ENCODE results near the gene EXD2.
"Not testable (repeated sequence)": the region's sequence is repeated elsewhere in the genome, so short reads cannot be mapped to it uniquely, and the experiment has no call there.

The EXD2 gene

DNA sequence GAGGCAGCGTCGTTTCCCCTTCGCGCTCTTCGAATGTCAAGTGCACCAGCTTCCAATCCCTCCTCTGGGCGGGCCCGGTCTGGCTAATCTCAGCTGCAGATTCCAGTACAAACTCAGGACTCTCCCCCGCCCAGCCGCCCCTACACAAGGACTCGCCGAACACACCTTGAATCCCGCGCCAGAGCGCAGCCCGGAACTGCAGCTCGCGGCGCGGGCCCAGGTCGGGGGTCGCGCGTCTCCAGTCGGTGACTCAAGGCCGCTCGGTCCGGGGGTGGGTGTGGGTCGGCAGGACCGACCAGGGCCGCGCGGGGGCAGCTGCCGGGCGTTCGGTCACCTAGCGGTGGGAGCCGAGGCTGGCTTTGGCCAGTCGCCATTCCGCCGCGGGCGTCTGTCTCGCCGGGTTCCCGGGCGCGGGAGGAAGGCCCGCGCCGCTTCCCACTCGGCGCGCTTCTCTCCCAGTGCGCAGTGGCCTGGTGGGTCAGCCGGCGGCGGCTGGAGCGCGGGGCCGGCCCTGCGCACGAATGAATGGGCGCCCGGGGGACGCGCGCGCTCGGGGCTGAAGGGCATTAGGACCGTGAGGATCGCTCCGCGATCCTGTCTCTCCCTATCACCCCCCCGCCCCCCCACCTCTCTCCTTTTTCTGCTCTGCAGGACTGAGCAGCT is 68.4 kb downstream of the EXD2 start, which contains the start of gene GALNT16:
Gene GALNT16, plus strand, starts transcription at position 632 of the 663 bp plus-strand sequence. CDS start 133 bp downstream, outside the sequence.
- DNase-seq = no peak

DNA sequence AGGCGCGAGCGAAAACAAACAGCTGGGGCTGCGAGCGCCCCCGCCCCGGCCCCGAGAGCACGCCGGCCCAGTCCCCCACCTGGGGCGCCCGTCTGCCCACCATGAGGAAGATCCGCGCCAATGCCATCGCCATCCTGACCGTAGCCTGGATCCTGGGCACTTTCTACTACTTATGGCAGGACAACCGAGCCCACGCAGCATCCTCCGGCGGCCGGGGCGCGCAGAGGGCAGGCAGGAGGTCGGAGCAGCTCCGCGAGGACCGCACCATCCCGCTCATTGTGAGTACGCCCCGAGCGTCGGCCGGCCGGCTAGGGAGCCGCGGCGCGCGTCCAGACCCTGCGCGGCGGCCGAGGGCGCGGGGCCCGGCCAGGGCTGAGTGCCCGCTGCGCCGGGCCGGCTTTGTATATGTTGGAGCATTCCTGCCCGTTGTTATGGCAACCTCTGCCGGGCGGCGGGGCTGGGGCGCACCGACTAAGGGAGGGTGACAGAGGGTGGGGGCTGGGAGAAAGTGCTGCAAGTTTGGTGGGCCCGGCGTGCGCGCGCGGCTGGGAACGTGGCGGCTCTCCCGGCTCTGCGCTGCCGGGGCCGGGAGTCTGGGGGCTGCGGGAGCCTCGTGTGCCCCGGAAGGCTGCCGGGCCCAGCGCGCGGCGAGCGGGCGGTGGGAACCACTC is 69.0 kb downstream of the EXD2 start:
- no peak for DNase-seq

DNA sequence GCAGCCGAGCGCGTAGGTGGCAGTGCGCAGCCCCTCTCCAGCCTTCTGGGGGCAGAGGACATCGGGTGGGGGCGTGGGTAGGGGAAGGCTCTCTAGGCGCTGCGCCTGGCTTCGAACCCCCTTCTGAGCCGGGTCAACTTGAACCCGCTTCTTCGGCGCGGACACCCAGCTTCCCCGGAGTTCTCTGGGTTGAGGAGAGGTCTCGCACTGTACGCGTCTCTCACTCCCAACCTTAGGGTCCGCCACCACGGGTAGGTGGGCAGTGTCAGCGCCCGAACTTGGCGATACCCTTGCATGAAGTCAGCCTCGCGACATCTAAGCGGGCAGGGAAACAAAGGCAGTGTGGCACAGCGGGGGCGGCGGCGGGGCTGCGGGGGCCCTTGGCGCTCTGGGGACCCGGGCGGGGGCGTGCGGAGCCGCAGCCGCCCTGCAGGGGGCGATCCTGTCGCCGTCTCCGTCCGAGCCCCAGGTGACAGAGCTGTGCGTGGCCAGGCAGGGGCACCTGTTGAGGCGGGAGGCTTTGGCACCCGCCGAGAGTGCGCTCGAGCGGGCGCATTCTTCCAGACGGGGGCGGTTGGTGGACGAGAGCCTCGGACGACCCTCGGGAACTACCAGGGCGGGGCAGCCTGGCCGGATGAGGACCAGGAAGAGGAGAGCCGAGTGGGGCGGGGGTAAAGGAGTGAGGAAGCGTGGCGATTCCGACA is 69.7 kb downstream of the EXD2 start:
- DNase-seq = no peak

DNA sequence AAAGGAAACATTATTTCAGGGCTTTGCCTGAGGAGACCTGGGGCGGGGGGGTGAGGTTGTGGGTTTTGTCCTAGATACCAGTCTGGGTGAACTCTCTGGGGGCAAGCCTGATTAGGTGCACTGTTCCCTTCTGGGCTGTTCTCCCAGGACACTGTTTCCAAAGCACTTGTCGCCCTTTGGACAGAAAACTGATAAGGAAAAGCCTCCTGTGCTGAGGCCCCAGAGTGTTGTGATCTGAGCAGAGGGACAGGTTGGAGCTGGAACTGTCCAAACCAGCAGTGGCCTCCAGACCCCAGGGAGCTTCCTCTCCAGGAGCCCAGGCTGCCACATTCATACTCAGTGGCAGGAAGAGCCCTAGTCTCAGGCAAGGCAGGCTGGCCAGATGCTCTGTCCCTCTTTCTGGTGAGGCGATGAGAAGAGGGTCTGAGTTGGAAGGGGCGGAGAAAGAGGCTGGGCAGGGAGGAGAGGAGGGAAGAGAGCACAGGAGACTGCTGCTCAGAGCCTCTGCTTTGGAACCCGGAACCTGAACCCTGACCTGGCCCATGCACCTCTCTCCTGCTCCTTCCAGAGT is 70.5 kb downstream of the EXD2 start:
- no peak for DNase-seq

DNA sequence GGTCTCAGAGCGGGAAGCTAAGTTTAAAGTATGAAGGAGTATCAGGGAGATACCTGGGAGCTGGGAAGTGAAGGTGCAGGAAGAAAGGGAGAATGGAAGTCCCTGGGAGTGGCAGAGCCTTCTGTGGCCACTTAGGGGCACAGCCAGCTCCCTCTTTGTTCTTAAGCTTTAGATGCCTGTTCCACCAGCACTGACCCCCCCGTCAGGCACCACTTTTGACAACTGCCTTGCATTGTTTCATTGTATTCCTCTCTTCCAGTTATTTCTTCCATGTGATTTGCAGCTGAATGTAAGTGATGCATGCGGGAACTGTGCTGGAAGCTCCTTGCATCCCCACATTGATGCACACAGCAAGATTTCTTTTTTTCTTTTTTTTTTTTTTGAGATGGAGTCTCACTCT is 71.2 kb downstream of the EXD2 start:
- DNase-seq = no peak

DNA sequence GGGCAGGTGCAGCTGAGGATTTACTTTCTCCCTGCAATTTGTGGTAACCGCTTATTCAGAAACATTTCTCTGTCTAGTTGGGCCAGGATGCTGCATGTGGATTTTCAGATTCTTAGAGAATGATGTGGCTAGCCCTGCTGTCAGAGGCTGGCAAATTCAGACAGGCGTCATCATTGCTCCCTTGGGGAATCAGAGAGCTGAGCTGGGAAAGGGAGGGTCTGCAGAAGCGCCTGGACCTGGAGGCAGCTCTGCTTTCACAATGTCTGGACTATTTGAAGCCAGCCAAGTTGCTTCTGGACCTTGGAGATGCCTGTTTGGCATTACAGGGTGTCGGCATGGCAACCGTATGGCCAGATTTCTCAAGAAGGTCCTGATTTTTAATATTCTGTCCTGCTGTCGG is 72.1 kb downstream of the EXD2 start:
- no peak for DNase-seq

DNA sequence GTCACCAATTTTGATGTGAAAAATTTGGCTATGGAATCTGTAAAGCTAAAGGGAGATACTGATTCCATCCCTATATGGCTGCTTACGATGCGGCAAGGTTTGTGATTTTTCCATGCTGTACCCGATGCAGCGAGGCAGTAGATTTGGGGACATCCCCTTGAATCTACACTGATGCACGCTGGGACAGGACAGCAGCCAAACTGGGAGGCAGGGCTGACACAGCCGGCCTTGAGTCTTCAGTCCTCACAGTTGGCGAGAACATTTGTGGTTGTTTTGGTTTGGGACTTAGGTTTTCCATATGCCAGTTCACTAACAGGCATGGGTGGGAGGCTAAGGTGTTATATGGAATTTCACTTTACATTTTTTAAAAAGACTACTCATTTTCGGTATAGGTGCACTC is 72.5 kb downstream of the EXD2 start:
- DNase-seq = no peak

DNA sequence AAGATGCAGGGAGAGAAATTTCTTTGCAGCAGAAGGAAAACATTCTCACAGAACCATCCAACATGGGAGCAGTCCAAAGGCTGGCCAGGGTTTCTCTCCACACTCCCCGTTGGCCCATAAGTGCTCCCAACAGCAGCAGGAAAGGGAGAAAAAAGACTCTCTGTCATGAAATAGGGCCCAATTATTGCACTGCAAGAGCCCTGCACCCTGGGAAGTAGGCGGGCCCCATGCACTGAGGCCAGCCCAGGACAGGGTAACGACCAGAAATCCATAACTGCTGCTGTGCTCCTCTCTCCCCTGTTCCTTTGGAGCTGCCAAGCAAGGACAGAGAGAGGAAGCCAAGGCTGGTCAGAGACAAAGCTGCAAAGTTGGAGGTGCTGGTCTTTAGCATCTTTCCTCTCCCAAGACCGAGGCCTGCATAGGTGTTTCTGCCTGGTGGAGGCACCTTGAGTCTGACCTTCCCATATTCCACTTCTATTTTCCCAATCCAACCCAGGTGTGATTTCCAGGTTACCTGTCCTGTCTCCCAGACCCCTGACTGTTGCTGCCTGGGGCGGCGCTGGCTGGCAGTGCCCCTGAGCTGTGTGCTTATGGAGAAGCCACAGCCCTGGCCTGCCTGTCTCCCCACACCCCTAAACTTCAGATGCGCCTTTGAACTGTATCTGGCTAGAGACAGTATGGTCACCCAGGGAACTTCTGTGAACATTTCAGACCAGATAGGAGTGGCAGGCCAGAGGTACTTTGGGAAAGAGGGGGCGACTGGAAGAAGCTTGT is 75.5 kb downstream of the EXD2 start:
- no peak for DNase-seq

DNA sequence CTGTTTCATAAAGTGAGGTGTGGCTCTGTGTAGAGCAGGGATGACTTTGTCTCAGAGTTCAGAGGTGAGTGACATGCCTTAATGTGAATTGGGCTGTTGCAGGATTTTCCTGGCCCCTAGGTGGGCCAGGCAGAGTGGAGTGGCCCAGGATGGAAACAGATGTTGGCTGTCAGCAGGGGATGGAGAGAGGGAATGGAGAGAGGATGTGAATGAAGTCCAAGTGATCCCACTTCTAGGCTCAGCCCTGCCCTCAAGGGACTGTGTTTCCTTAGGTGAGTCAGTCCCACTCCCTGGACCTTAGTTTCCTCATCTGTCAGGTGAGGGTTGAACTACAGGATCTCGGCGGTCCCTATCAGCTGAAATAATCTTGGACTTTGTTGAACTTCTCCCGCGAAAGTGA is 76.2 kb downstream of the EXD2 start:
- no peak for DNase-seq

DNA sequence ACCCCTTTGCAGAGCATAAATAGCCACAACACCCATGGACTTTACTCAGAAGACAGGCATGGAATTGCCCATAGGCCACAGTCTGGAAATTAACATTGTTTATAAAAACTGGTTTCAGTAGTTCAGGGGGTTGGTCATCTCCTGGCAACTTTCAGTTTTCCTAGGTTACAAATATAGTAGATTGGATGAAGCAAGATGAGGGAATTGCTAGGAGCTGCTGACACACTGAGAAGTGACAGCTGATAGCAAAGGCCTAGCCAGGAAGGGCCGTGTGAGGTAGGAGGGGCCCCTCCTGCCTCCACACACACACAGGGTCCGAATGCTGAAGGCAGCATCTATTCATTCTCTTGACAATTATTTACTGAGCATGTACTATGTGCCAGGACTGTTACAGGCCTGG is 76.9 kb downstream of the EXD2 start:
- no peak for DNase-seq

DNA sequence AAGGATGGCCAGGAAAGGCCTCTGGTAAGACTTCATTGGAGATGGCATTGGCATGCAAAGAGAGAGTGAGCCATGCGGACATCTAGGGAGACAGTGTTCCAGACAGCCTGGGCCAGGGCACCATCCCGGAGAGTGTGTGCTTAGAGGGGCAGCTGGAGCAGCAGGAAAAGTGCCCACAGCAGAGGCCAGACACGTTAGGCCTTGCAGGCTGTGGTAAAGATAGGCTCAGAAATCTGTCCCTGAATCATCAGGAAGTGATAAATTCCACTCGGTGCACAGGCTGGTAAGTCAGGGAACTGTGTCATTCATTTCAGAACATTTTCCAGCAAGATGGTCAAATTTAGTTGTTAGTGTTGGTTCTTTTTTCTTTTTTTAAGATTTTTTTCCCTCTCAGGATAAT is 77.5 kb downstream of the EXD2 start:
- DNase-seq = no peak

DNA sequence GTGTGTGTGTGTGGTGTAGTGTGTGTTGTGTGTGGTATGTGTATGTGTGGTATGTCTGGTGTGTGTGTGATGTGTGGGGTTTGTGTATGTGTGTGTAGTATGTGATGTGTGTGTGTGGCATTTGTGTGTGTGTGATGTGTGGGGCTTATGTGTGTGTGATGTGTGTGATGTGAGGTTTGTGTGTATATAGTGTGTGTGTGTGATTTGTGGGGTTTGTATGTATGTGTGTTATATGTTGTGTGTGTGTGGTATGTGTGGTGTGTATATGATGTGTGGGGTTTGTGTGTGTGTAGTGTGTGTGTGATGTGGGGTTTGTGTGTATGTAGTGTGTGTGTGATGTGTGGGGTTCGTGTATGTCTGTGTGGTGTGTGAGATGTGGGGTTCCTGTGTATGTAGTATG is 78.1 kb downstream of the EXD2 start:
- no peak for DNase-seq

DNA sequence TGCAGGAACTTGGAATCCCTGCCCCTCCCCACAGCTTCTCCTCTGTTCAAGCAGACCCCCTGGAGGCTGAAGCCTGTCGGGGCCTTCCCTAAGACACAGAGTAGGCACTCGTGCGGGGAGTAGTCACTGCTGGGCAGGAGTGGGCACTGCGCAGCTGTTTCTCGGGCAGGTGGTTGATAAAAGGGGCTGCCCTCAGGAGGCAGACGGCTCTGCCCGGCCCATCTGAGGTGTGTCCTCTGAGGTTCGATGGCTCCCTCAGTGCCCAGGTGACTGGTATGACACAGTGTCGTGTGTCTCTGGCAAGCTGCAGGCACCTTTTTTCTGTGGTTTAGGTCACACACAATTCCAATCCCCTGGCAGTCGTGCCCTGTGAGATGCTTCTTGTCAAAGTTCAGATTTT is 78.8 kb downstream of the EXD2 start:
- no peak for DNase-seq

DNA sequence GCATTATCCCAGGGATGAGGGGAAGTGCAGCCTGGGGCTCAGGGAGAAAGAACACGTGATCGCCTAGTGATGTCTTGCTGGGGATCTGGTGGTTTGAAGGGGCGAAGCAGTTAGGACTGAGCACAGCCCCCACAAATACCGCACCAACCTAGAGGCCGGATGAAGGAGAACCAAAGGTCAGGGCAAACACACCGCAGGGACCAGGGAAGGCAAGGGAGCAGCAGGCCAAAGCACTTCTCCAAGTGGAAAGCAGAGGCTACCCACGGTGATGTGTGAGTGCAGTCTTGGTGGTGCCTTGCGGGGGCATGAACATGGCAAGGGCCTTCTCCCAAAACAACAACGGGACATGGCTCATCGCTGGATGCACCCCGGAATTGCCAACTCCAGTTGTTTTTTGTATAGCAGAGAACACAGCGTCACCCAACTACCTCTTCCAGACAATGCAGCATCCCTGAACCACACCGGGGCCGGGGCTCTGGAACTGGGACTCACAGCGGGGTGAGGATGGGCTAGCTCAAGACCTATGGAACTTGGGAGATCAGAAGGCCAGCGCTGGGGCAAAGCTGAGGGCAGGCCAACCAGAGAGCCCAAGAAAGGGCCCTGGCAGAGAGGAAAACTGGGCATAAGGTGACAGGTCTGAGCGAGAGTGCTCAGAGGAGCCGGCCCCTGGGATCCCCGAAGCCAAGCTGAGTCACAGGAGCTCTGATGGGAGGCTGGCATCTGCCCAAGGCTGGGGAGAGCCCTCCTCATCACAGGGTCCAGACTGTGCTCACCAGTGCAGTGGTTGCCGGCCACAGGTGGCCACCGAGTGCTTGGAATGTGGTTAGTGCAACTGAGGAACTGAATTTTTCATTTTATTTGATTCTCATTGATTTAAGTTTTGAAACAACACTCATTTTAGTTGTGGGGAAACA is 79.8 kb downstream of the EXD2 start:
- DNase-seq = no peak

DNA sequence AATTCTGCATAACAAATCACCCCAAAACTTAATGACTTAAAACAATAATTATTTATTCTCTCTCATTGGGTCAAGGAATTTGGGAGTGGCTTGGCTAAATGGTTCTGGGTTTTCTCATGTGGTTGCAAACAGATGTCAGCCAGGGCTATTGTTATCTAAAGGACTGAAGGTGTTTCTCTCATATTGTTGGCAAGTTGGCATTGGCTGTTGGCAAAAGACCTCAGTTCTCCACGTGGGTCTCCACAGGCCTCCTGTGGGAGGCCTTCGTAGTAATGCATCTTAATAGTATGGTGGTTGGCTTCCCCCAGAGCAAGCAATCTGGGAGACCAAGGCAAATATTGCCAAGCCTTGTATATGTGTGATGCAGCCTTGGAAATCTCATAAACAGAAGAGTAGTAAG is 83.0 kb downstream of the EXD2 start:
- DNase-seq = no peak

DNA sequence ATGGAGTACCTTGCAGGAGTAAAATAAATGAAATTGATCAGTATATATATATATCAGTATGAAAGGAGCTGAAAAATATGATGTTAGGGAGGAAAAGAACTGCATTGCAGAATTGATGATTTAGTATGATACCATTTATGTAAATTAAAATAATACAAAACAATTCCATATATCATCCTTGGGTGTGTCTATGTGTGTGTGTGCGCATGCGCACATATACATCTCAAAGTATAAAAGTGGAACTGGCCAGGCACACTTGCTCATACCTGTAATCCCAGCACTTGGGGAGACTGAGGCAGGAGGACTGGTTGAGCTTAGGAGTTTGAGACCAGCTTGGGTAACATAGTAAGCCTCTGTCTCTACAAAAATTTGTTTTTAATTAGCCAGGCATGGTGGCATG is 84.0 kb downstream of the EXD2 start:
- DNase-seq = no peak

DNA sequence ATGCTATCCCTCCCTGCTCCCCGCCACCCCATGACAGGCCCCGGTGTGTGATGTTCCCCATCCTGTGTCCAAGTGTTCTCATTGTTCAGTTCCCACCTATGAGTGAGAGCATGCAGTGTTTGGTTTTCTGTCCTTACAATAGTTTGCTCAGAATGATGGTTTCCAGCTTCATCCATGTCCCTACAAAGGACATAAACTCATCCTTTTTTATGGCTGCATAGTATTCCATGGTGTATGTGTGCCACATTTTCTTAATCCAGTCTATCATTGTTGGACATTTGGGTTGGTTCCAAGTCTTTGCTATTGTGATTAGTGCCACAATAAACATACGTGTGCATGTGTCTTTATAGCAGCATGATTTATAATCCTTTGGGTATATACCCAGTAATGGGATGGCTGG is 86.1 kb downstream of the EXD2 start:
- not testable (repeated sequence) for DNase-seq

DNA sequence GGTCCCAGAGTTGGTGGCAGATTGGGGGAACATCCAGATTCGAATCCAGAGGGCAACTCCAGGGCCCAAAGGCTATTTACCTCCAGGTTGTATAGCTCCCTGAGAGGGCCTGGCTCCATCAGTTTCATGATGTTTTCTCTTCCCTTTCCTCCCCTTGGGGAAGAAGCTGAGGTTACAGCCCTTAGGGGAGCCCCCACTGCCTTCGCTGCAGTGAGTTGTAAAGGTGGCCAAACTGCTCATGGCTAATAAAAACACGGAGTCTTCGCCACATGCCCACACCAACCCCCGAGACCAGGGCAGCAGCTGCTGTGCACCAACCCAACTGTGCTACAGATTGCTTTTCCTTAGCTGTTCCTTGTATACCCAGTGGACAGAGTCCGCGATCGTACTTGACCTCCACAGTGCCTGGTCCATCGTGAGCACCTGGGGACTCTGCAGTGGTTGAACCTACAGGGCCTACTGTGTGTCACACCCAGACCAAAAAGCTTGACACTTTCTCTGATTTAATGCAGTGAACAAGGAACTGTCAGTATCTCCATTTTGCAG is 89.5 kb downstream of the EXD2 start:
- DNase-seq = no peak

DNA sequence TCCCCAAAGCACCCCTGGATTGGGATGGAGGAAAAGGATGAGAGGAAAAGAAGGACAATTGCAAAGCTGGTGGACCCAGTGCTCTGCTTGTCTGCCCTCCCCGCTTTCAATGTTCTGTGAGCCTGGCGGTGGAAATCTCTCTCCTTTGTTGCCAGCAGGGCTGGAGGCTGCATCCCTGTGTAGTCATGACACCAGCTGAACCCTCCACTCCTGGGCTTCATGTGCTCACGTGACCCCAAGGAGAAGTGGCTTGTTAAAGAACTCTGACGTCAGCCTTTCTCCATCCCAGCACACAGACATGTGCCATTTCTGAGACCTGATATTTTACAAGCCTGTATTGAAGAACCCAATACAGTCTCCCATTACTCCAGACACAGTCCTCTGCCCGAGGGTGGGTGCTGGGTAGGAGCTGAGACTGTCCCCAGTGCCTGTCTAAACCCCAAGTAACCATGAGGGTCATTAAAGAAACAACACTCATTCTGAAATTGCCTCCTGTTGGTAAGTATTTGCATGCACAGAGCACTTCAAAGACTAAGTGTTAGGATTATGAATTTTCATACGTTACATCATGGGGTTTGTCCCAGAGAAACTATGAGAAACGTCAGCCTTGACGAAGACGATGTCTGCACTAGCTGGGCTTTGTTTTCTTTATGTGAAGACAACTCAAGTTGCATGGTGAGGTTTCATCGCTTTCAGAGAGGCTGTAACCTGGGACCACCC is 90.3 kb downstream of the EXD2 start:
- DNase-seq = no peak

DNA sequence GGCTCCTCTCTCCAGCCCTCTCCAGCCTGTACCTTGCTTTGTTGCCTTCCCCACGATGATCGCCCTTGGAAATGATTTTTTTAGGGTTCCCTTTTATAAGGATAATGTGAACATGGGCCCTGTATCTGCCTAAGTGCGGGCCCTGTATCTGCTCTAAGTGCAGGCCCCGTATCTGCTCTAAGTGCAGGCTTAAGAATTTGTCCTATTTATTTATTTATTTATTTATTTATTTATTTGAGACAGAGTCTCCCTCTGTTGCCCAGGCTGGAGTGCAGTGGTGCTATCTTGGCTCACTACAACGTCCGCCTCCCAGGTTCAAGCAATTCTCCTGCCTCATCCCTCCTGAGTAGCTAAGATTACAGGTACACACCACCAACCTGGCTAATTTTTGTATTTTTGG is 91.2 kb downstream of the EXD2 start:
- DNase-seq = no peak

DNA sequence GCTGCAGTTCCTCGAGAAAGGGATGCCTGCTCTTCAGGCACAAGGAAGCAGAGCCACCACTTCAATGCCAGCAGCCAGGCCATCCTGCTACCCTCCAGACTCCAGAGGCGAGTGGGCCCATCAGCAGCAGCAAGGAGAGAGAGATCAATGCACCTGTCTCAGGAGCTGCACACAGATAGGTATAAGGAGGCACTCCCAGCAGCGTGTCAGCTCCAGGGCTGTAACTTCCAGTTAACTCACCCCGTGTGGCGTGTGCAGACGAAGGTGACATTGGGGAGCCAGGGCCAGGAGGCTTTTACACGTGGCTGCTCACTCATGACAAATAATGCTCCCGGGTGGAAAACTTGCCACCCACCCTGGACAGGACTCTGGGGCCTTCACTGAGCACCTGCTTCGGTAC is 92.9 kb downstream of the EXD2 start:
- no peak for DNase-seq

All from NCI-H2081 treated with DMSO at 0.1 percent for 48 hours (cell line).